ENCODE results near the gene COL18A1.

The COL18A1 gene

DNA sequence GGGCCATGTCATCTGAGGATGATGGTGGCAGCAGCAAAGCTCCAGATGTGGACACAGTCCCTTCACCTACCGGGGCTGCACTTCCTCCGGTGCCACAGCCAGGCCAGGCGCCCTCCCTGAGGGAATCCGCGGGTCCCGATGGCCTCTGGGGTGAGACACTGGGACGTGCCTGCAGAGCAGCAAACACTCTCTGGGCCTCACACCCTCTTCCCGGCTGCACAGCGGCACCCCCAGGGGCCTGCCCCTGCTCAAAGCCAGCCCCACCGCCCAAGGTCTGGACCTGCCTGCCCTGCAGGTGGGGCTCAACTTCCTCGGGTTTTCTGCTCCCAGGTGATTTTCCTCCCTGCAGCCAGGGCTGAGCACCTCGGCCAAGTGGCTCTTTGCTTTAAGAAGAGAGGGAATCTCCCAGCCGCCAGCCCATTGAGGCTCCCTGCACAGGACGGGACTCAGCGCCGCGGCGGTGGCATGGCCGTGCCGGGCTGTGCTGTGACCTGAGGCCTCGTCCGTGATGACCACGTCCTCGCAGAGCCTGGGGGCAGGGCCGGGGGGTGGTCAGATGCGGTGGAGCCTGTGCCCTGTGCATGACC is 21.3 kb upstream of the COL18A1 start:
- FAIRE-seq = no peak

DNA sequence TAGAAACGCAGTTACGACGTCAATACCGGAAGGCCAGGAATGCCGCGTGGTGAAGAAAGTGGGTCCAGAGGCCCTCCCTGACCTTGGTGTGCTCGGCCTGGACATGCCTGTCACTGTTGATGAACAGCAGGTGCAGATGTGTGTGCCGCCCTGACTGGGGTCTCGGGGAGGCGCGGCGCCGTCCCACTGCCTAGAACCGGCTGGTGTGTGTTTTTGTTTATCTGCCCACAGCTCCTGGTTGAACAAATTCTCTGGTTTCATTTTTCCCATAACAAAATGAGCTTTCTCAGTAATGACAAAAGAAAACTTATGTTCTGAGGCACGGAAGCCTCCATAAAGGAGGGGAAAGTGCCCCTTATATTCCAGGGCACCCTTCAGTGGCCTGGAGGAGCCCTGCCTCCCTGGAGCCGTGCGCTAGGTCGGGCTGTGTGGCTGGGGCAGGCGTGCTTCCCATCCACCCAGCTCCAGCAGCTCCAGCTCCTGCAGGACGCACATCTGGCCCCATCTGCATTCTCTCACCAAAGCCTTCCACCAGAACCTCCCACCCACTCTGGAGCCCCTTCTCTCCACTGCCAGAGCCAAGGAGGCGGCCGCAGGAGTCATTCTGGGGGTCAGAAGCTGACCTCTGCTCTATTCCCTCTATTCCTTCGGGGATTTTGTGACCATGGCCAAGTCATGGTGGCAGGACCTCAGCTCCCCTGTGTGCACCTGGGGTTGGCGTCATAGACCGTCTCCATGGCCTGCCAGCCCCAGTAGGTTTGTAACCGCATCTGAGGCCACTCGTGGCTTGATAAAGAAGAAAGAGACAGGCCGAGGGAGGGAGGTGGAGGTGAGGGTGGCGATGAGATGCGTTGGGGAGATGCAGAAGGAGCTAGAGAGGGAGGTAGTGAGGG is 20.1 kb upstream of the COL18A1 start:
- no peak for FAIRE-seq

- no peak for FAIRE-seq
Measured at GRCh38 chr21:45385549-45386050, 19.4 kb upstream of the COL18A1 start.

GRCh38 chr21:45386336-45386727 is 18.6 kb upstream of the COL18A1 start:
- FAIRE-seq = no peak

GRCh38 chr21:45386728-45387371 is 18.1 kb upstream of the COL18A1 start:
- no peak for FAIRE-seq

DNA sequence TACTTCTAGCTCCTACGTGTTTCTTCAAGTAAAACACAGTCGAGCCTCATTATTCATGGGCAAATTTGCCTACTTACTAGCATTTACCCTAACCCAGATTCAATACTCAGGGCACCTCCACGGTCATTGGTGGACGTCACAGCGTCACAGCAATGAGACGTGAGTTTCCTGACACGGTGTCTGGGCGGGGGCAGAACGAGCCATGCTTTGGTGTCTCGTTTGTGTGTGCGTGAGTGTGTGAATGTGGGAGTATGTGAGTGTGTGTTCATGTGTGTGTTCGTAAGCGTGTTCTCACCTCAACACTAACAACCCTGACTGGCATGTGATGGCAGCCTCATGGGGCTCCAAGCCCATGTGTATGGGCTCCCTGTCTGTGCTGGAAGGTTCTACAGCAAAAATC is 17.5 kb upstream of the COL18A1 start:
- FAIRE-seq = no peak

DNA sequence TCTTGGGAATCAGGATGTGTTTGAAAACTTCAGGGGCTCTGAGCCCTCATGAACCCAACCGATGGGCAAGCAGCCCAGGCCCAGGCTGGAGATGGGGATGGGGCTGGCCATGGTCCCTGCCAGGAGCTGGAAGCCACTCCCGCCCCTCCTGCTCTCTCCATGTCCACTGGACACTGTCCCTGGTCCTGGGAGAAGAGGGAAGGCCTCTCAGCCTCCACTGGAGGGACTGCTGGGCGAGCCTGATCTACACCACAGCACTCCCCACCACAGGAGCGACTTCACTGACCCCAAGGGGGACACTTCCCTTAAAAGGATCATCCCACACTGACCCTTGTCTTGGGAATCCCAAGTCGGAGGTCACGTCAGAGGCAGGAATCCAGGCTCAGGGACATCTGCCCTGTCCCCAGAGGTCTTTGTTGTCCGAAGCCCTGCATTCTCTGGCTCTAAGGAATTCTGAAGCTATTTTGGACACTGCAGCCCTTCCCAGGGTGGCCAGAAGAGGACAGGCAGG is 16.9 kb upstream of the COL18A1 start:
- no peak for FAIRE-seq

GRCh38 chr21:45388611-45389296 is 16.2 kb upstream of the COL18A1 start:
- FAIRE-seq = no peak

DNA sequence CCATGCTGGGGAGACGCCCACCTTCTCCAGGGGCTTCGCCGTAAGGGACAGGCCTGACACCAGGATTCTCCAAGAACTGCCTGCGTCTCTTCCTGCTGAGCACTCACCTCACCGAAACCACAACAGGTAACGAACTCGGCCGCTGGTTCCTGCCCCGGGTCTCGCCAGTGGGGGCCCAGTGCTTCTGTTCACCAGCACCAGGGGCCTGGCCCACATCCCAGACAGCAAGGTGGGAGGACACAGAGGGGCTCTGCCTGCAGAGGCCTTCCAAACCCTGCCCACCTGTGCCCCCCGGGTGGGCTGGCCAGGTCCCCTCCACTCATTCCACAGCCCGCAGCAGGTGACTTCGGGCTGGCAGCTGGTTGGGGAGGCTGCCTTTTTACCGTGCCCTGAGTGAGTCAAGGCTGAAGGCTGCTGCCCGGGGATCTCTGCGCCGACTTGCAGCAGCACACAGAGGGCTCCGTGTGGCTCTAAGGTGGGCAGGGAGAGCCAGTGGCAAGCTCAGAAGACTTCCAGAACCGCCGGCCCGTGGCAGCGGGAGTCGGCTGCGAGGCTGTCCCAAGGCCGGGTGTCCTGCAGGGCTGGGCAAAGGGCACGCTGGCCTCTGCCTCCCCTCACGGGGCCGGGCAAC is 14.7 kb upstream of the COL18A1 start:
- FAIRE-seq = no peak

- no peak for FAIRE-seq
Measured at GRCh38 chr21:45390831-45391742, 13.9 kb upstream of the COL18A1 start.

DNA sequence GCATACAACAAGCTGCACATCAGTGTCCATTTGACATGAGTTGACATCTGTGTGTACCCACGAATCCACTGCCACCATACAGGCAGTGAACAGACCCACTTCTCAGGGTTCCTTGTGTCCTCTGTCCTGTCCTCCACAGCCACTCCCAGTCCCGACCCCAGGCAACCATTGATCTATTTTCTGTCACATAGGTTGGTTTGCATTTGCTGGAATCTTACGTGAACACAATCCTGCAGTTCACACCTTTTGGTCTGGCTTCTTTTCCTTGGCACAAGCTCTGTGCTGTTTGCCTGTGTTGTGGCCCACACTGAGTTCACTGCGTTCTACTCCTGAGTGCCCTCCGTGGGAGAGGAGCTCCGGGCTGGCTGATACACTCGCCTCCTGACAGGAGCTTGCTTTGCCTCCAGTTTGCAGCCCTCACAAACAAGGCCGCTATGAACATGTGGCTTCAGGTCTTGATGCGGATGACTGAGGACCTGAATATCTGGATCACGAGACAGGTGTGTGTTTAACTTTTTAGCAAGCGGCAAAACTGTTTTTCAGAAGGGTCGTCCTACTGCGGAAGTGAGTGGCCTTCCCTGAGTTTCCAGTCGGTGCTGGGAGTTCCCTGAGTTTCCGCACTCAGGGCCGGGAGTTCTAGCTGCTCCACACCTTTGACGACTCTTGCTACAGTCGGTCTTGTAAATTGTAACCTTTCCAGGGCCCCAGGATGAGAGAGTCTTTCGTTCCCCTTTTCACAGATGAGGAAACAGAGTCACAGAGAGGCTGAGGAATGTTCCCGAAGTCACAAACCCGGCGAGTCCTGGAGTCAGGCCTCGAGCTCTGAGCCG is 13.0 kb upstream of the COL18A1 start:
- FAIRE-seq = no peak

DNA sequence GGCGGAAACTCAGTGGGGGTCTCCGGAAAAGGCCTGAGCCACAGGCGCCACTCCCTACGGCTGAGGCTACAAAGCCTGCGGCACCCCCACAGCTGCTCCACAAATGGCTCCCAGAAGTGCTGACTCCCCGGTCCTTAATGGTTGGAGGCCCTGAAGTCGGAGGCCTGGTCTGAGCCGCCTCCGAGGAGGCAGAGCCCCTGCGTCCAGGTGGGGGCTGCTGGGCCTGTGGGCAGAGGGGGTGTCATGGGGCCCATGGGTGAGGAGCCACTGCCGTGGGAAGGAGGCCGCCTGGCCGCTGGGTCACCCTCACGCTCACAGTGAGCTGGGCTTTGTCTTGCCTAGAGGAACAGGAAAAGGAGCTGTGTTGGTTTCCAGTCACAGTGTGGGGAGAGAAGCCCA is 12.4 kb upstream of the COL18A1 start:
- FAIRE-seq = no peak

- FAIRE-seq = no peak
Measured at GRCh38 chr21:45393021-45393420, 11.9 kb upstream of the COL18A1 start.

GRCh38 chr21:45393833-45394638 is 10.9 kb upstream of the COL18A1 start:
- no peak for FAIRE-seq

- FAIRE-seq = no peak
Measured at GRCh38 chr21:45396620-45396995, 8.4 kb upstream of the COL18A1 start.

DNA sequence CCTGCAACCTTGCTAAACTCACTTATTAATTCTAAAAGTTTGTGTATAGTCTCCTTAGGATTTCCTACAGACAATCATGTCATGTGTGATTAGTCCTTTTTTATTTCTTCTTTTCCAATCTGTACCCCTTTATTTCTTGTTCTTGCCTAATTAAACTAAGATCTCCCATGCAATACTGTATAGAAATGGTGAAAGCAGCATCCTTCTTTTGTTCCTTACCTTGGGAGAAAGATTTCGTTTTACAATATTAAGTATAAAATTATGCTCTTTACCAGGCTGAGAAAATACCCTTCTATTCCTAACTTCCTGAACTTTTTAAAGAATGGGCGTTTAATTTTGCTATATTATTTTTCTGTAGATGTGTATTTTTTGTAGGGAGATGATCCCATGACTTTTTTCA is 7.6 kb upstream of the COL18A1 start:
- FAIRE-seq = no peak

DNA sequence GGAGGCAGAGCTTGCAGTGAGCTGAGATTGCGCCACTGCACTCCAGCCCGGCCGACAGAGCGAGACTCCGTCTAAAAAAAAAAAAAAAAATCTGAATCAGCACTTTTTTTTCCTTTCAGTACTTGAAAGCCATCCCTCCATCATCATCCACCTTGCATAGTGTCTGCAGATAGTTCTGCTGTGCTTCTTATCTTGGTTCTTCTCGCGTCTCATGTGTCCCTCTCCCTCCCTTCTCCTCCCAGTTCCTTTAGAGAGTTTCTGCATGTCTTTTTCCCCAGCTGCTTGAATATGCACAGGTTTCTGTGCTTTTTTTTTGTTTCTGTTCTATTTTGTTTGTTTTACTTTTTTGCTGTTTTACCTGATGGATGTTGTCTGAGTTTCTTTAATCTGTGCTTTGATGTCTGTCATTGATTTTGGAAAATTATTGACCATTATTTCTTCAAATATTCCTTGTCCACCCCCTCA is 3.9 kb upstream of the COL18A1 start:
- no peak for FAIRE-seq

DNA sequence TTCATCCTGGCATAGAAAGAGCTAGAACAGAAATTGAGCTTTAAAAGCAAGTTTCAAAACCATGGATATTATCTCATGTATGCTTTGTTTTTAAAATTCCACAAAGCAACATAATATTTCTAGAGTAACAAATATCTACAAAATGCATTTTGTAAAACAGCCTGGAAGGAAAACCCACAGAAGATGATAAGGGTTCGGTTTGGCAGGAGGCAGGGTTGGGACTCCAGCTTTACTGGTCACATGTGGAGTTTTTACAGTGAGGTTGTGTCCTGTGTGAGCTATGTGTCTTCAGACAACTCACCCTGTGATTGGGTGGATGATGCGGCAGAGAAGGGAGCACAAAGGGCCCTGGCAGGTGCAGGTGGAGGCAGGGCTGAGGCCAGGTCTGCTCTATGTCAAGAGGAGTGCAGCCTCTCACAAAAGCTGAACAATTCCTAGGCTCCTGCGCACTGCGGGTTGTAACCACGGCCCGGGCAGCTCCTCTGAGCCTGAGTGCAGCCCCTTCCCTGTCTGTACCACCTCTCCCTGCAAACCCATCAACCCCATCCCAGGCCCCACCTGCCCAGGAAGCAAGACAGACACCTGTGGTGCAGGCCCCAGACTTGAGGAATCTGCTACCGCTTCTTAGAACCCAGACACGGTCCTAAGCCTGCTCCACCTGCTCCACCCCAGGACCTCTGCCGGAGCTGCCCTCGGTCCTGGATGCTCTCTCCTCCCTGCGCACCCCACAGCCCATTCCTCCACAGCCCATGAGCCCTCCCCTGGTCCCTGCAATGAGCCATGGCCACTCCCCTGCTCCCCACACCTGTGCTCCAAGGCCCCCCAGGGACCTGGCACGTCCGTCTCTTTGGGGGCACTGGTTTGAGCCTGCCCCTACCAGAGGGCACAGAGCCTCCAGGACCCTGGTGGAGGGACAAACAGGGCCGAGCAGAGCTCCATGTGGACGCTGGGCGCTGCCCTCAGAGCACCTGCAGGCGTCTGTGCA is 2.8 kb upstream of the COL18A1 start:
- no peak for FAIRE-seq

Measured in A204.1 (cell line).